GM12891 (cell line): ENCODE results near the gene DCAF12L1.

Experiments
- POLR2A ChIP-seq: IDR thresholded peaks from 2 replicates; pipeline ENCODE4 v1.6.1; 2011; ENCODE audit warnings: low read depth, low read length, control low read depth
- POLR2AphosphoS5 ChIP-seq: IDR thresholded peaks from 2 replicates; pipeline ENCODE4 v1.6.1; 2011; ENCODE audit warnings: low read depth, low read length, control low read depth
- TAF1 ChIP-seq: IDR thresholded peaks from 2 replicates; pipeline ENCODE4 v1.6.1; 2011; ENCODE audit warnings: low read depth, low read length, control low read depth

- no peak for TF ChIP-seq POLR2A
- TF ChIP-seq POLR2AphosphoS5: no peak
- TF ChIP-seq TAF1: no peak
These were observed 42.7 kb downstream of the DCAF12L1 start for GRCh38 chrX:126509923-126510322.
